ENCODE measurements around the gene MTARC2. TPM values are rescaled to one million over a fixed set of nuclear protein-coding genes. Genes with fewer than 3 reads are reported as not detected.
"Not testable (repeated sequence)": the region's sequence is repeated elsewhere in the genome, so short reads cannot be mapped to it uniquely, and the experiment has no call there.

MTARC2 gene
- total and polyA plus RNA-seq, 4 donors: 18.2 to 33.9 (median 32.1) TPM

- DNase-seq: no peak
- Histone ChIP-seq H3K27ac (ENCODE audit: low read depth in 1 of 2, low read length in 2 of 2) (no peak overlapping the region), H3K27me3 (ENCODE audit: control insufficient read depth in 1 of 2, insufficient read depth in 2 of 2, low read length in 1 of 2) (no peaks in the 10 kb centered on the region), H3K36me3 (ENCODE audit: control insufficient read depth in 1 of 2, insufficient read depth in 2 of 2, low read length in 1 of 2) (no peaks in the 10 kb centered on the region), H3K4me1 (ENCODE audit: control insufficient read depth in 1 of 2, insufficient read depth in 2 of 2, low read length in 2 of 2) (no peaks in the 10 kb centered on the region), H3K4me3 (ENCODE audit: low read length in 2 of 2) (no peak overlapping the region), H3K9me3 (ENCODE audit: control insufficient read depth, low read length) (no peaks in the 10 kb centered on the region)
- no peak for ATAC-seq (ENCODE audit: low FRiP score)
- intact Hi-C loops (cut with DNase I): no loop called here
- WGBS, 2 donors: 82 to 89% methylated on average over 9 of the region's 9 CpGs
Observed at GRCh38 chr1:220706480-220706879, 41.6 kb upstream of the MTARC2 start.

- 90 to 91% methylated on average over 10 of the region's 10 CpGs for whole genome bisulfite sequencing, 2 donors
Observed at GRCh38 chr1:220707160-220707559, 41.0 kb upstream of the MTARC2 start.

GRCh38 chr1:220708244-220708643, 39.9 kb upstream of the MTARC2 start:
- Histone ChIP-seq H3K27ac (ENCODE audit: low read depth in 1 of 2, low read length in 2 of 2) (no peak overlapping the region), H3K9me3 (ENCODE audit: control insufficient read depth, low read length) (no peaks in the 10 kb centered on the region), H3K4me1 (ENCODE audit: control insufficient read depth in 1 of 2, insufficient read depth in 2 of 2, low read length in 2 of 2) (no peaks in the 10 kb centered on the region), H3K4me3 (ENCODE audit: low read length in 2 of 2) (no peak overlapping the region), H3K27me3 (ENCODE audit: control insufficient read depth in 1 of 2, insufficient read depth in 2 of 2, low read length in 1 of 2) (no peaks in the 10 kb centered on the region), H3K36me3 (ENCODE audit: control insufficient read depth in 1 of 2, insufficient read depth in 2 of 2, low read length in 1 of 2) (no peaks in the 10 kb centered on the region)
- ATAC-seq (ENCODE audit: low FRiP score) (no peak), DNase-seq (no peak)
- WGBS, 2 donors: 88 to 92% methylated on average over 4 of the region's 4 CpGs
- intact Hi-C loops (cut with DNase I): no loop called here

More at GRCh38 chr1:220707160-220707559, 41.0 kb upstream of the MTARC2 start:
- DNase-seq: no peak
- no peaks in the 10 kb centered on the region for H3K36me3 ChIP-seq (ENCODE audit: control insufficient read depth in 1 of 2, insufficient read depth in 2 of 2, low read length in 1 of 2)
- no peaks in the 10 kb centered on the region for H3K9me3 ChIP-seq (ENCODE audit: control insufficient read depth, low read length)
- H3K4me3 ChIP-seq (ENCODE audit: low read length in 2 of 2): no peak overlapping the region
- ATAC-seq (ENCODE audit: low FRiP score): peak; percentile 33
- H3K27me3 ChIP-seq (ENCODE audit: control insufficient read depth in 1 of 2, insufficient read depth in 2 of 2, low read length in 1 of 2): no peaks in the 10 kb centered on the region
- H3K4me1 ChIP-seq (ENCODE audit: control insufficient read depth in 1 of 2, insufficient read depth in 2 of 2, low read length in 2 of 2): no peaks in the 10 kb centered on the region
- intact Hi-C loops (cut with DNase I): no loop called here
- no peak overlapping the region for H3K27ac ChIP-seq (ENCODE audit: low read depth in 1 of 2, low read length in 2 of 2)

GRCh38 chr1:220708936-220709801, 39.0 kb upstream of the MTARC2 start:
- Histone ChIP-seq H3K4me1 (ENCODE audit: control insufficient read depth in 1 of 2, insufficient read depth in 2 of 2, low read length in 2 of 2) (no peaks in the 10 kb centered on the region), H3K9me3 (ENCODE audit: control insufficient read depth, low read length) (no peaks in the 10 kb centered on the region), H3K27ac (ENCODE audit: low read depth in 1 of 2, low read length in 2 of 2) (no peak overlapping the region), H3K36me3 (ENCODE audit: control insufficient read depth in 1 of 2, insufficient read depth in 2 of 2, low read length in 1 of 2) (no peaks in the 10 kb centered on the region), H3K4me3 (ENCODE audit: low read length in 2 of 2) (no peak overlapping the region), H3K27me3 (ENCODE audit: control insufficient read depth in 1 of 2, insufficient read depth in 2 of 2, low read length in 1 of 2) (no peaks in the 10 kb centered on the region)
- DNase-seq: no peak
- intact Hi-C loops (cut with DNase I): no loop called here
- no peak for ATAC-seq (ENCODE audit: low FRiP score)
- WGBS, 2 donors: 66 to 78% methylated on average over 9 of the region's 9 CpGs

GRCh38 chr1:220710333-220710732, 37.8 kb upstream of the MTARC2 start:
- Histone ChIP-seq H3K9me3 (ENCODE audit: control insufficient read depth, low read length) (no peaks in the 10 kb centered on the region), H3K36me3 (ENCODE audit: control insufficient read depth in 1 of 2, insufficient read depth in 2 of 2, low read length in 1 of 2) (no peaks in the 10 kb centered on the region), H3K27ac (ENCODE audit: low read depth in 1 of 2, low read length in 2 of 2) (no peak overlapping the region), H3K4me3 (ENCODE audit: low read length in 2 of 2) (no peak overlapping the region), H3K4me1 (ENCODE audit: control insufficient read depth in 1 of 2, insufficient read depth in 2 of 2, low read length in 2 of 2) (no peaks in the 10 kb centered on the region), H3K27me3 (ENCODE audit: control insufficient read depth in 1 of 2, insufficient read depth in 2 of 2, low read length in 1 of 2) (no peaks in the 10 kb centered on the region)
- intact Hi-C loops (cut with DNase I): no loop called here
- DNase-seq (no peak), ATAC-seq (ENCODE audit: low FRiP score) (no peak)
- WGBS, 2 donors: 89 to 92% methylated on average over 4 of the region's 4 CpGs

- Histone ChIP-seq H3K27me3 (ENCODE audit: control insufficient read depth in 1 of 2, insufficient read depth in 2 of 2, low read length in 1 of 2) (no peaks in the 10 kb centered on the region), H3K4me3 (ENCODE audit: low read length in 2 of 2) (no peak overlapping the region), H3K9me3 (ENCODE audit: control insufficient read depth, low read length) (no peaks in the 10 kb centered on the region), H3K4me1 (ENCODE audit: control insufficient read depth in 1 of 2, insufficient read depth in 2 of 2, low read length in 2 of 2) (no peaks in the 10 kb centered on the region), H3K36me3 (ENCODE audit: control insufficient read depth in 1 of 2, insufficient read depth in 2 of 2, low read length in 1 of 2) (no peaks in the 10 kb centered on the region), H3K27ac (ENCODE audit: low read depth in 1 of 2, low read length in 2 of 2) (no peak overlapping the region)
- ATAC-seq (ENCODE audit: low FRiP score) (no peak), DNase-seq (no peak)
- 59 to 65% methylated on average over 9 of the region's 9 CpGs for WGBS, 2 donors
- intact Hi-C loops (cut with DNase I): no loop called here
Observed at GRCh38 chr1:220711056-220711809, 36.9 kb upstream of the MTARC2 start.

GRCh38 chr1:220715986-220716385, 32.1 kb upstream of the MTARC2 start:
- WGBS, 2 donors: 95 to 96% methylated on average over 5 of the region's 5 CpGs
- H3K4me1 ChIP-seq (ENCODE audit: control insufficient read depth in 1 of 2, insufficient read depth in 2 of 2, low read length in 2 of 2); H3K9me3 ChIP-seq (ENCODE audit: control insufficient read depth, low read length); DNase-seq; intact Hi-C loops (cut with DNase I); H3K27me3 ChIP-seq (ENCODE audit: control insufficient read depth in 1 of 2, insufficient read depth in 2 of 2, low read length in 1 of 2); H3K4me3 ChIP-seq (ENCODE audit: low read length in 2 of 2); H3K36me3 ChIP-seq (ENCODE audit: control insufficient read depth in 1 of 2, insufficient read depth in 2 of 2, low read length in 1 of 2); H3K27ac ChIP-seq (ENCODE audit: low read depth in 1 of 2, low read length in 2 of 2); ATAC-seq (ENCODE audit: low FRiP score): not testable (repeated sequence)

GRCh38 chr1:220717800-220718640, 30.1 kb upstream of the MTARC2 start:
- Histone ChIP-seq H3K4me3 (ENCODE audit: low read length in 2 of 2) (no peak overlapping the region), H3K4me1 (ENCODE audit: control insufficient read depth in 1 of 2, insufficient read depth in 2 of 2, low read length in 2 of 2) (no peaks in the 10 kb centered on the region), H3K9me3 (ENCODE audit: control insufficient read depth, low read length) (no peaks in the 10 kb centered on the region), H3K36me3 (ENCODE audit: control insufficient read depth in 1 of 2, insufficient read depth in 2 of 2, low read length in 1 of 2) (no peaks in the 10 kb centered on the region), H3K27me3 (ENCODE audit: control insufficient read depth in 1 of 2, insufficient read depth in 2 of 2, low read length in 1 of 2) (no peaks in the 10 kb centered on the region), H3K27ac (ENCODE audit: low read depth in 1 of 2, low read length in 2 of 2) (no peak overlapping the region)
- no peak for ATAC-seq (ENCODE audit: low FRiP score)
- intact Hi-C loops (cut with DNase I): no loop called here
- DNase-seq: no peak
- 88 to 90% methylated on average over 20 of the region's 20 CpGs for WGBS, 2 donors

Measured in aorta (tissue), 5 donors.